ENCODE data around the gene STUB1. TPM values are rescaled to one million over a fixed set of nuclear protein-coding genes. Genes with fewer than 3 reads are reported as not detected.

Gene STUB1
- 76.8 and 87.1 TPM in 2 replicates for total RNA-seq
- long read RNA-seq, partial matches to known transcripts: 2 of 3 reads
- long read RNA-seq, other reads (novel, unspliced or antisense): 0 of 3 reads

- H3K27ac Mint-ChIP-seq: peak within 1 kb of the TSS; percentile 85
- H3K4me3 Mint-ChIP-seq (ENCODE audit: low read depth): peak within 1 kb of the TSS; percentile 79
These were observed at the start of gene STUB1 for GRCh38 chr16:679814-680624. TSS of gene STUB1 (plus strand) at chr16:680410. CDS start at chr16:680526, 116 bp downstream.

GRCh38 chr16:630815-631405, 49.3 kb upstream of the STUB1 start, which contains the start of gene WFIKKN1:
TSS of gene WFIKKN1 (plus strand) at chr16:630985. CDS start at chr16:631254, 269 bp downstream.
- Mint-ChIP-seq H3K4me1 (ENCODE audit: low read depth) (peaks cover 14% of the 10 kb centered on the region), H3K9me3 (ENCODE audit: low read depth) (no peaks in the 10 kb centered on the region), H3K36me3 (ENCODE audit: insufficient read depth) (peaks cover 6% of the 10 kb centered on the region), H3K4me3 (ENCODE audit: low read depth) (peak within 1 kb of the TSS; percentile 67), H3K27me3 (no peaks in the 10 kb centered on the region), H3K27ac (peak within 1 kb of the TSS; percentile 96)
- peak; percentile 73 for DNase-seq (ENCODE audit: low spot score, unreplicated experiment)
- TF ChIP-seq CTCF (IDR thresholded peaks at IDR 0.05; ENCODE audit: unreplicated experiment): no peak

More at GRCh38 chr16:679814-680624, at the start of gene STUB1:
- DNase-seq (ENCODE audit: low spot score, unreplicated experiment): peak; percentile 82
- Mint-ChIP-seq H3K9me3 (ENCODE audit: low read depth) (no peaks in the 10 kb centered on the region), H3K36me3 (ENCODE audit: insufficient read depth) (peaks cover 7% of the 10 kb centered on the region), H3K4me1 (ENCODE audit: low read depth) (peaks cover 10% of the 10 kb centered on the region), H3K27me3 (peaks cover 2% of the 10 kb centered on the region)
- no peak for TF ChIP-seq CTCF (IDR thresholded peaks at IDR 0.05; ENCODE audit: unreplicated experiment)

GRCh38 chr16:631808-632358, 48.3 kb upstream of the STUB1 start:
- Mint-ChIP-seq H3K36me3 (ENCODE audit: insufficient read depth) (peaks cover 4% of the 10 kb centered on the region), H3K4me1 (ENCODE audit: low read depth) (peaks cover 16% of the 10 kb centered on the region), H3K9me3 (ENCODE audit: low read depth) (no peaks in the 10 kb centered on the region), H3K27me3 (no peaks in the 10 kb centered on the region), H3K4me3 (ENCODE audit: low read depth) (peak overlapping the region; percentile 55), H3K27ac (no peak overlapping the region)
- no peak for TF ChIP-seq CTCF (IDR thresholded peaks at IDR 0.05; ENCODE audit: unreplicated experiment)
- no peak for DNase-seq (ENCODE audit: low spot score, unreplicated experiment)

- peaks cover 17% of the 10 kb centered on the region for H3K4me1 Mint-ChIP-seq (ENCODE audit: low read depth)
- H3K27me3 Mint-ChIP-seq: no peaks in the 10 kb centered on the region
- no peak overlapping the region for H3K27ac Mint-ChIP-seq
- no peak for TF ChIP-seq CTCF (IDR thresholded peaks at IDR 0.05; ENCODE audit: unreplicated experiment)
- H3K9me3 Mint-ChIP-seq (ENCODE audit: low read depth): no peaks in the 10 kb centered on the region
- peaks cover 4% of the 10 kb centered on the region for H3K36me3 Mint-ChIP-seq (ENCODE audit: insufficient read depth)
- DNase-seq (ENCODE audit: low spot score, unreplicated experiment): no peak
- H3K4me3 Mint-ChIP-seq (ENCODE audit: low read depth): peak overlapping the region; percentile 31
These were observed 47.5 kb upstream of the STUB1 start for GRCh38 chr16:632486-633335.
